SJCRH30 (cell line): ENCODE data around the gene MKS1. TPM values are rescaled to one million over a fixed set of nuclear protein-coding genes. Genes with fewer than 3 reads are reported as not detected.

ENCODE experiments used
- DNase-seq, 2 experiments: peaks; one replicate each; pipeline ENCODE4 v3.0.0-alpha.2; 2015 to 2020
- H3K27ac ChIP-seq: fragments of 250-450 bp; sonication (Bioruptor Pico); 2 replicates; pipeline ENCODE4 v1.5.1; 2020; ENCODE audit warnings: mild to moderate bottlenecking, moderate library complexity
- H3K27me3 ChIP-seq: fragments of 250-450 bp; sonication (Bioruptor Pico); 2 replicates; pipeline ENCODE4 v1.5.1; 2020; ENCODE audit warnings: mild to moderate bottlenecking, moderate library complexity
- H3K36me3 ChIP-seq: fragments of 250-450 bp; sonication (Bioruptor Pico); 2 replicates; pipeline ENCODE4 v1.5.1; 2020; ENCODE audit warnings: mild to moderate bottlenecking, moderate library complexity
- H3K4me1 ChIP-seq: fragments of 250-450 bp; sonication (Bioruptor Pico); 2 replicates; pipeline ENCODE4 v1.5.1; 2020; ENCODE audit warnings: mild to moderate bottlenecking, moderate library complexity
- H3K4me3 ChIP-seq: fragments of 250-450 bp; sonication (Bioruptor Pico); 2 replicates; pipeline ENCODE4 v1.5.1; 2020; ENCODE audit warnings: mild to moderate bottlenecking, moderate library complexity
- H3K9me3 ChIP-seq: fragments of 250-450 bp; sonication (Bioruptor Pico); replicated peaks from 2 replicates; pipeline ENCODE4 v1.5.1; 2020; ENCODE audit warnings: mild to moderate bottlenecking, moderate library complexity
- total RNA-seq: library from RNA; depleted of rRNA; stranded (reverse); fragments of >200 nt; shearing (Covaris generic); gene quantifications from 2 replicates; pipeline ENCODE4 v1.2.3, GENCODE V29; 2014; rRNA removed

The MKS1 gene
- total RNA-seq, 1 experiment from 2014 or later = 15.5 TPM

GRCh38 chr17:58183514-58183913 lies 35.5 kb downstream of the MKS1 start:
- H3K27me3 ChIP-seq = peaks cover 10% of the 10 kb centered on the region; the same call in 1 of the 2 replicates
- no peak overlapping the region for H3K27ac ChIP-seq
- DNase-seq = no peak
- H3K4me3 ChIP-seq = no peak overlapping the region
- H3K36me3 ChIP-seq = no peaks in the 10 kb centered on the region
- no peaks in the 10 kb centered on the region for H3K9me3 ChIP-seq
- no peaks in the 10 kb centered on the region for H3K4me1 ChIP-seq

DNA sequence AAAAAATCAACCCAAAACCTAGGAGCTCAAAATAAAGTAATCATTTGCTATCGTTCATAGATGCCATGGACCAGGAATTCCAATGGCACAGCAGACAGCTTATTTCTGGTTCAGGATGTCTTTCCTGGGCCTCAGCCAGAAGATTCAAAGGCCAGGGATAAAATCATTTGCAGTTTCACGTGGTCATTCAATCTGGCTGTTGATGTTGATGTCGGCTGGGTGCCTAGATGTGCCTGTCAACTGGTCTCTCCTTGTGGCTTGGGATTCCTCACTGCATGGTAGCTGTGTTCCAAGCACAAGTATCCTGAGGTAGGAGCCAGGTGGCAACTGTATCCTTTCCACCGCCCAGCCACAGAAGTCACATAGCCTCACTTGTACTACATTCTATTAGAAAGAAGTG lies 37.3 kb downstream of the MKS1 start:
- no peak overlapping the region for H3K4me3 ChIP-seq
- no peaks in the 10 kb centered on the region for H3K9me3 ChIP-seq
- H3K27ac ChIP-seq = no peak overlapping the region
- no peak for DNase-seq
- no peaks in the 10 kb centered on the region for H3K36me3 ChIP-seq
- H3K27me3 ChIP-seq = peaks cover 10% of the 10 kb centered on the region; the same call in 1 of the 2 replicates
- H3K4me1 ChIP-seq = no peaks in the 10 kb centered on the region

DNA sequence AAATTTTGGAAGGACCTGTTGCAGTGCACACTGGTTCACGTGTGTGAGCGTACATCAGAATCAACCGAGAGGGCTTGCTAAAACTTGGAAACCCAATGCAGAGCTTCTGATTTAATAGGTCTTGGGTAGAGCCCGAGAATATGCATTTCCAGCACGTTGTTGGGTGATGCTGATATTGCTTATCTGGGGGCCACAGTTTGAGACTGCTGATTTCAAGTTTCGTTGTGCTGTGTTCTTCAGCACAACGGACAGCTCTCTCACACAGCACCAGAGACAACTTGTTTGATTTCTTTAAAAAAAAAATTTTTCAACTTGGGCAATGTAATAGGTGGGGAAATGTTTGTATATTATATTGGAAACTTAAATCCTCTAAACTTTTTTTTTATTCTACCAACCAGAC lies 42.9 kb downstream of the MKS1 start:
- Histone ChIP-seq H3K36me3 (no peaks in the 10 kb centered on the region), H3K4me1 (no peaks in the 10 kb centered on the region), H3K9me3 (no peaks in the 10 kb centered on the region), H3K27me3 (0 out of 2 replicates have a peak, but pooled peaks cover 4% of the 10 kb centered on the region), H3K27ac (no peak overlapping the region), H3K4me3 (no peak overlapping the region)
- DNase-seq = no peak

- H3K4me3 ChIP-seq = no peak overlapping the region
- H3K36me3 ChIP-seq = no peaks in the 10 kb centered on the region
- H3K27me3 ChIP-seq = 0 out of 2 replicates have a peak, but pooled peaks cover 4% of the 10 kb centered on the region
- H3K9me3 ChIP-seq = no peaks in the 10 kb centered on the region
- DNase-seq = no peak
- no peaks in the 10 kb centered on the region for H3K4me1 ChIP-seq
- no peak overlapping the region for H3K27ac ChIP-seq
Observed at GRCh38 chr17:58174871-58175270, 44.2 kb downstream of the MKS1 start.

DNA sequence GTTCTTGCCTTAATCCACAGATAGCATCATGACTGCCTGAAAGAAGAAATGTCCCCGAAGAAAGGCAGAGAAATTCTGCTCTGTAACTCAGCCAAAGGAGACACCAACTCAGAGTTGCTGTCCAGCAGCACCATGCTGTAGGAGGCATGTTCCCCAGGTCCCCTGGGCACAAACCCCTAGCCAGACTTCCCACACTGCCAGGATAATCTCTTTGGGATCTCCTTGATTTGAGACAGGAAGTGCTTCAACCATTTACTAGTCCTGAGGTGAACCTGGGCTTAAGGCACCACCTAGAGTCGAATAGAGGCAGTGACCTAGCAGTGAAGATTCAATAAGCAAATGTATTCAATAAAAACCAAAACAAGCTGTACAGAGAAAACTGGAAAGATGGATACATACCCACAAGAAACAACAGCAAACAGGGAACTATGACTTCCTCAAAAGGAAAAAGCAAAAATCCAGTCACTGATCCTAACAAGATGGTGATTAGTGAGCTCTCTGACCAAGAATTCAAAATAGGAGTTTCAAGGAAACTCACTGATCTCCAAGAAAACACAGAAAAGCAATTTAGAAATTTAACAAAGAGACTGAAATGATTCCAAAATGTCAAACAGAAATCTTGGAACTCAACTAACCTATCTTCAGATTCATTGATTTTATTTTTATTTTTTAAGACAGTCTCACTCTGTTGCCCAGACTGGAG lies 46.5 kb downstream of the MKS1 start:
- H3K9me3 ChIP-seq = no peaks in the 10 kb centered on the region
- DNase-seq = peak; percentile 26 to 55
- H3K36me3 ChIP-seq = no peaks in the 10 kb centered on the region
- 0 out of 2 replicates have a peak, but pooled peaks cover 4% of the 10 kb centered on the region for H3K27me3 ChIP-seq
- no peaks in the 10 kb centered on the region for H3K4me1 ChIP-seq
- H3K27ac ChIP-seq = no peak overlapping the region
- no peak overlapping the region for H3K4me3 ChIP-seq

DNA sequence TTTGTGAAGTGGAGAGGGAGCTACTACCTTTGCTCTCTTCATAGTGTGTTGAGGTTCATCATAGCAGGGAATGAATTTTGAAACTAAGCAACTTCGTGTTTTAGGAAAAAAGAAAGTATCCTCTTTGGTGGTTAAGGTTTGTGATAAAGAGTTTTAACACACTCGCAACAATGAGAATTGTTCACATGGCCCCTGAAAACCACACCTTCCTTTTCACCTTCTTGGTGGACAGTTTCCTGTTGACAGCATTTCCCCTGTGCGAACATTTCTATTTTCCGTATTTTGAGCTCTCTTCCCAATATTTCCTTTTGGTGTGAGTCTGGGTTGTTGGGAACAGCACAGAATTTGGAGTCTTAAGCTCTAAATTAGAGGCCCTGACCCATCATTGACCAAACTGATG lies 48.4 kb downstream of the MKS1 start:
- no peak overlapping the region for H3K4me3 ChIP-seq
- no peak overlapping the region for H3K27ac ChIP-seq
- H3K27me3 ChIP-seq = 0 out of 2 replicates have a peak, but pooled peaks cover 4% of the 10 kb centered on the region
- H3K36me3 ChIP-seq = no peaks in the 10 kb centered on the region
- H3K9me3 ChIP-seq = no peaks in the 10 kb centered on the region
- no peaks in the 10 kb centered on the region for H3K4me1 ChIP-seq
- DNase-seq = no peak

DNA sequence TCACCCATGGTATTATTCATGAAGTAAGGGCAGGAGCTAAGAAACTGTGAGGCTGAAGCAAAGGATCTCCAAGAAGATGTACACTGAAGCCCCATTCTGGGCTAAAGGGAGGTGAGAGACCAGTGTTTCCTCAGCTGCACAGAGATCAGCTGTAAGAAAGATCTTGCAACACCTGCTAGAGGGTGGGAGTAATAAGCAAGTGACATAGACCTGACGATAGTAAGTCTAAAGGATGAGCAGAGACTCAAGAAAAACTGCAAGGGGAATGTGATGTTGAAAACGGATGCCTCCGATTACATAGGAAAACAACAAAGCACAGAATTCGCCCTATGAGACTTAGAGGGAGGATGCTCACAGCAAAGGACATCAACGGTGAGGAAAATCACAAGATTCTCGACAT lies 52.4 kb downstream of the MKS1 start, which contains the start of gene OR4D2:
Gene OR4D2, plus strand, starts transcription at position 301 of the 400 bp plus-strand sequence. CDS start 2,674 bp downstream, outside the sequence.
- Histone ChIP-seq H3K27me3 (0 out of 2 replicates have a peak, but pooled peaks cover 4% of the 10 kb centered on the region), H3K4me3 (no peak within 1 kb of the TSS), H3K27ac (no peak within 1 kb of the TSS), H3K4me1 (no peaks in the 10 kb centered on the region), H3K9me3 (no peaks in the 10 kb centered on the region), H3K36me3 (no peaks in the 10 kb centered on the region)
- DNase-seq = no peak

- Histone ChIP-seq H3K4me1 (no peaks in the 10 kb centered on the region), H3K4me3 (no peak overlapping the region), H3K36me3 (no peaks in the 10 kb centered on the region), H3K27ac (no peak overlapping the region), H3K9me3 (no peaks in the 10 kb centered on the region), H3K27me3 (no peaks in the 10 kb centered on the region)
- no peak for DNase-seq
Observed at GRCh38 chr17:58165981-58166380, 53.1 kb downstream of the MKS1 start.

DNA sequence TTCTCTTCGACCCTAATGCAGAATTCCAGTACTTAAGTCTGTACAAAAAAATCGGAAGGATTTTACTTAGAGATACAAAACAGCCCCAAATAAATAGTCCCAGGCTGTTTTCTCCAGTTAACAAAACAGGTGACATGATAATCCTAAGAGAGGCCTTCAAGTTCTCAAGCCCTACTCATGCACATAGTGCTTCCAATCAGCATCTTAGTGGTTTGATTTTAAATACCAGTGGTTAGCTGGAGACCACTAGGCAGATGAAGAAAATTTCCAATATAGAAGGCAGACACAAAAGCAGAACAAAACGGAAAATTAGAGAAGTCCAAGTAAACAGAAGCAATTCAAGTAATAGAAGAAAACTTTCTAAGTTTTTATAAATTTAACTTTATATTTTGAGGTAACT lies 57.5 kb downstream of the MKS1 start:
- no peak for DNase-seq
- H3K9me3 ChIP-seq = no peaks in the 10 kb centered on the region
- no peak overlapping the region for H3K27ac ChIP-seq
- no peaks in the 10 kb centered on the region for H3K27me3 ChIP-seq
- H3K36me3 ChIP-seq = no peaks in the 10 kb centered on the region
- no peaks in the 10 kb centered on the region for H3K4me1 ChIP-seq
- H3K4me3 ChIP-seq = no peak overlapping the region

DNA sequence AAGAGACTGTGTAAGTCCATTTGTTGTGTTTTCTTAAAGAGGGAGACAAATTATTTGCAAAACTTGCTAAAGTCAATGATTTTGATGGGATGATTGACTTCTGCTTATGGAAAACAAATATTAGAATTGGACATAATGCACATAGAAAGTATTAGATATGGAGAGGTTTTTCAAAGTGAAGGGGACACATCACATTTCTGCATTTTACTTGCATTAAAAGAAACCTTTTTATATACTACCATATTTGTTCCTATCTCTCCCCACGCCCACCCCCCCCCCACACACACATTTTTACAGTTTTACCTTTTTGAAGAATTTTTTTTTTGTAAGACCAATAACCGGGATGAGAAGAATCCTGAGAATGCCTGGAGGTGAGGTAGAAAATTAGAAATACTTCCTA lies 60.9 kb downstream of the MKS1 start:
- Histone ChIP-seq H3K4me3 (no peak overlapping the region), H3K27ac (no peak overlapping the region), H3K36me3 (no peaks in the 10 kb centered on the region), H3K9me3 (no peaks in the 10 kb centered on the region), H3K4me1 (no peaks in the 10 kb centered on the region), H3K27me3 (no peaks in the 10 kb centered on the region; the same call in 1 of the 2 replicates)
- DNase-seq = no peak

DNA sequence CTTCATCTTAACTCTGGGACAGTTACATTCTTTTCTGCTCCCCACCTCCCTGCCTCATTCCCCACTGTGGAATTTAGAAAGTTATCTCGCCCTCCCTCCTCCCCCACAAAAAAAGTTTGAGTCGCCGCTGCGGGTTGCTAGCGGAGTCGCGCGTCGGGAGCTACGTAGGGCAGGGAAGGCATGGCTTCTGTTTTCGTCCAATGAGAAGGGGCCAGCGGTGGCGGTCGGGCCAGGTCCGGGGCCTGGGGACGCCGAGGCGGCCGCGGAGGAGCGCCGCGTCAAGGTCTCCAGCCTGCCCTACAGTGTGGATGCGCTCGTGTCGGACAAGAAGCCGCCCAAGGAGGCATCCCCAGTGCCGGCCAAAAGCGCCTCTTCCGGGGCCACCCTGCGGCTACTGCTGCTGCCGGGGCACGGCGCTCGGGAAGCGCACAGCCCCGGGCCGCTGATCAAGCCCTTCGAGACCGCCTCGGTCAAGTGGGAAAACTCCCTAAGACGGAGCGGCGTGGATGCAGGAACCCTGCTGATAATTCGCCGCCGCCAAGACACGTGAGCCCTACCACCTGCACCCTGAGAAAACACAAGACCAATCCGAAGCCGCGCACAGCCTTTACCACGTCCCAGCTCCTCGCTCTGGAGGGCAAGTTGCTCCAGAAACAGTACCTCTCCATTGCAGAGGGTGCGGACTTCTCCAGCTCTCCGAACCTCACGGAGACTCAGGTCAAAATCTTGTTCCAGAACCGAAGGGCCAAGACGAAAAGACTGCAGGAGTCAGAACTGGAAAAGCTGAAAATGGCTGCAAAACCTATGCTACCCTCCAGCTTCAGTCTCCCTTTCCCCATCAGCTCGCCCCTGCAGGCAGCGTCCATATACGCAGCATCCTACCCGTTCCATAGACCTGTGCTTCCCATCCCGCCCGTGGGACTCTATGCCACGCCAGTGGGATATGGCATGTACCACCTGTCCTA lies 61.9 kb downstream of the MKS1 start:
- H3K27me3 ChIP-seq = no peaks in the 10 kb centered on the region; the same call in 1 of the 2 replicates
- no peak overlapping the region for H3K4me3 ChIP-seq
- H3K36me3 ChIP-seq = no peaks in the 10 kb centered on the region
- H3K27ac ChIP-seq = no peak overlapping the region
- H3K4me1 ChIP-seq = no peaks in the 10 kb centered on the region
- no peaks in the 10 kb centered on the region for H3K9me3 ChIP-seq
- no peak for DNase-seq

Other genes with a start within 250 kb of the MKS1 start
- gene VEZF1, start 231.0 kb downstream of the MKS1 start, total RNA-seq = 74.9 and 78.9 TPM in 2 replicates
- 549 and 575 TPM in 2 replicates for gene SRSF1, start 212.0 kb downstream of the MKS1 start, total RNA-seq
- 14.4 and 16.0 TPM in 2 replicates for gene DYNLL2, start 135.8 kb downstream of the MKS1 start, total RNA-seq
- gene OR4D1, start 70.9 kb downstream of the MKS1 start, total RNA-seq = not detected in 2 replicates
- gene OR4D2, start 52.3 kb downstream of the MKS1 start, total RNA-seq = 0.08 TPM in 1 of 2 replicates, not detected in the other
- not detected in 2 replicates for gene EPX, start 26.5 kb downstream of the MKS1 start, total RNA-seq
- not detected in 2 replicates for gene LPO, start 19.3 kb upstream of the MKS1 start, total RNA-seq
- 5.2 and 6.4 TPM in 2 replicates for gene MPO, start 61.7 kb upstream of the MKS1 start, total RNA-seq
- gene TSPOAP1, start 109.5 kb upstream of the MKS1 start, total RNA-seq = 0.53 and 0.58 TPM in 2 replicates
- 61.2 and 61.3 TPM in 2 replicates for gene SUPT4H1, start 132.9 kb upstream of the MKS1 start, total RNA-seq
- not detected in 2 replicates for gene RNF43, start 198.3 kb upstream of the MKS1 start, total RNA-seq